Activated T-helper 1 cell treated with Interleukin-2 at 50 U/mL for 16 hours (primary cell): ENCODE results near the gene CD22.

Source experiments
- DNase-seq: peaks from one replicate; pipeline ENCODE4 v3.0.0-alpha.2; 2020; ENCODE audit warnings: low read depth

CD22 gene

GRCh38 chr19:35295792-35296462, 33.1 kb upstream of the CD22 start:
- DNase-seq = peak; percentile 17

- no peak for DNase-seq
Observed at GRCh38 chr19:35296644-35297514, 32.1 kb upstream of the CD22 start.

- no peak for DNase-seq
Observed at GRCh38 chr19:35297515-35297848, 31.5 kb upstream of the CD22 start.

GRCh38 chr19:35297922-35298321, 31.1 kb upstream of the CD22 start:
- DNase-seq = no peak

GRCh38 chr19:35298561-35298972, 30.4 kb upstream of the CD22 start:
- DNase-seq = no peak

- DNase-seq = no peak
Observed at GRCh38 chr19:35299523-35300338, 29.3 kb upstream of the CD22 start.

GRCh38 chr19:35300339-35300649, 28.7 kb upstream of the CD22 start:
- DNase-seq = no peak

- no peak for DNase-seq
Observed at GRCh38 chr19:35301961-35302360, 27.0 kb upstream of the CD22 start.

- no peak for DNase-seq
Observed at GRCh38 chr19:35302446-35302845, 26.5 kb upstream of the CD22 start.

GRCh38 chr19:35303357-35303915, 25.6 kb upstream of the CD22 start:
- DNase-seq = no peak

GRCh38 chr19:35304036-35304435, 25.0 kb upstream of the CD22 start:
- no peak for DNase-seq

GRCh38 chr19:35305181-35305580, 23.8 kb upstream of the CD22 start:
- DNase-seq = no peak

GRCh38 chr19:35306473-35307246, 22.3 kb upstream of the CD22 start:
- no peak for DNase-seq

GRCh38 chr19:35307931-35308330, 21.1 kb upstream of the CD22 start:
- DNase-seq = no peak

GRCh38 chr19:35308910-35309309, 20.1 kb upstream of the CD22 start:
- no peak for DNase-seq

GRCh38 chr19:35309481-35310279, 19.3 kb upstream of the CD22 start:
- DNase-seq = no peak

- no peak for DNase-seq
Observed at GRCh38 chr19:35310331-35310730, 18.7 kb upstream of the CD22 start.

GRCh38 chr19:35310811-35311465, 18.0 kb upstream of the CD22 start:
- DNase-seq = no peak

- DNase-seq = no peak
Observed at GRCh38 chr19:35311901-35312665, 16.9 kb upstream of the CD22 start.

GRCh38 chr19:35313587-35313986, 15.4 kb upstream of the CD22 start:
- DNase-seq = no peak
